Measurements from ENCODE around the gene GPI.
"Not testable (repeated sequence)": the region's sequence is repeated elsewhere in the genome, so short reads cannot be mapped to it uniquely, and the experiment has no call there.

Gene GPI

DNA sequence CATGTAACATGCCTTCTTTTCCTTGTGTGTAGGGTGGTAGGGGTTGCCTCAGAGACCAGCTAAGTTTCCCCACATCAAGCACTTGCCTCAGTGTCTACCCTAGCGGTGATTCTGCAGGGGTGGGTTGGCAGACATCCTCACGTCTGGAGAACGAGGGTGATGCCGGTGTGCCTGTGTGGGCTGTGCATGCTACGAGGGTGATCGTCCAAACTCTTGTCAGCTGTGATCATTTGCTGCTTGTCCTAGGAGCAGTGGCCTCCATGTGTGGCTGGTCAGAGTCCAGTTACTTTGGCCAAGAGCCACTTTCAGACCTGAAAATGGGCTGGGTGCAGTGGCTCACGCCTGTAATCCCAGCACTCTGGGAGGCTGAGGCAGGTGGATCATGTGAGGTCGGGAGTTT, 5.1 kb downstream of the GPI start:
- Histone ChIP-seq H3K27ac (ENCODE audit: low read depth, low read length) (no peak overlapping the region), H3K36me3 (ENCODE audit: insufficient read depth, low read length) (peaks cover 76% of the 10 kb centered on the region), H3K9me3 (ENCODE audit: insufficient read depth, low read depth, low read length) (no peaks in the 10 kb centered on the region), H3K27me3 (ENCODE audit: insufficient read depth, low read length) (no peaks in the 10 kb centered on the region), H3K9ac (ENCODE audit: low read depth, low read length) (no peak overlapping the region), H3K4me1 (ENCODE audit: insufficient read depth, low read length) (peaks cover 4% of the 10 kb centered on the region; the same call in 1 of the 2 replicates), H3K4me3 (ENCODE audit: low read length) (no peak overlapping the region)
- WGBS, result 96% methylated on average over 8 of the region's 8 CpGs

DNA sequence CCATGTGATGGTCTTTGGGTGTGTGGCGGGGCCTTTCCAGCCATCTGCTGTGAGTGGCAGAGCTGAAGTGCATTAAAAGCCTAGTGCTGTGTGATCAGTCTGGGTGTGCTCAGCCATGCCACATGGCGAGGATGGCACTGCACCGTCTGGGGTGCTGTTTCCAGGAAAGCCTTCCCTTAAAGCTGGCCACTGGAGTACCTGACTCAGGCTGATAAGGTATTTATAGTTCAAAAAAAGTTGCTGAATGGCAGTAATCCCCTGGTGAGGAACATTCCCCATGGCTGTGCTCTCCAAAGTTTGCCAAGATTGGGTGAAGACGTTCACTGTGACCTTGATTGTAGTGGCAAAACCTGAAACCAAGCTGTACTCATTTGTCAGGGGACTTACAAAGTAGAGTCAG, 6.0 kb downstream of the GPI start:
- 93% methylated on average over 4 of the region's 4 CpGs for whole genome bisulfite sequencing
- H3K9ac ChIP-seq (ENCODE audit: low read depth, low read length), result no peak overlapping the region
- H3K4me1 ChIP-seq (ENCODE audit: insufficient read depth, low read length), result peaks cover 4% of the 10 kb centered on the region; the same call in 1 of the 2 replicates
- peaks cover 84% of the 10 kb centered on the region for H3K36me3 ChIP-seq (ENCODE audit: insufficient read depth, low read length)
- H3K4me3 ChIP-seq (ENCODE audit: low read length), result no peak overlapping the region
- no peaks in the 10 kb centered on the region for H3K27me3 ChIP-seq (ENCODE audit: insufficient read depth, low read length)
- no peak overlapping the region for H3K27ac ChIP-seq (ENCODE audit: low read depth, low read length)
- no peaks in the 10 kb centered on the region for H3K9me3 ChIP-seq (ENCODE audit: insufficient read depth, low read depth, low read length)

DNA sequence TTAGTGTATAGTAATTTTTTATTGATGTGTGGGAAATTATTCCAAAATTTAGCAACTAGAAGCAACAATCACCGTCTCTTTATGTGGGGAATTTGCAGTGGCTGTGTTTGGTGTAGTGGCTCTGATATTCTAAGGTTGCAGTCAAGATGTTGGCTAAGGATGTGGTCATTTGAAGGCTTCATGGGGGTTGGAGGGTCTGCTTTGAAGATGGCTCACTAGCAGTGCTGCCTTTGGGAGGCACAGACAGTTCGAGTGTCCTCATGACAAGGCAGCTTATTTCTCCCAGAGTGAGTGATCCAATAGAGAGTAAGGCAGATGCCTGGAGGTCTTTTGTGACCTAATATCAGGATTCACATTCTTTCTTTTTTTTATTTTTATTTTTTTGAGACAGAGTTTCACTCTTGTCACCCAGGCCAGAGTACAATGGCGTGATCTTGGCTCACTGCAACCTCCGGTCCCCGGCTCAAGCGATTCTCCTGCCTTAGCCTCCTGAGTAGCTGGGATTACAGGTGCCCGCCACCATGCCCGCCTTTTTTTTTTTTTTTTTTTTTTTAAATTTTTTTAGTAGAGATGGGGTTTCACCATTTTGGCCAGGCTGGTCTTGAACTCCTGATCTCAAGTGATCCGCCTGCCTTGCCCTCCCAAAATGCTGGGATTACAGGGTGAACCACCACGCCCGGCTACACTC, 8.7 kb downstream of the GPI start:
- Histone ChIP-seq H3K36me3 (ENCODE audit: insufficient read depth, low read length) (peaks cover 85% of the 10 kb centered on the region), H3K27ac (ENCODE audit: low read depth, low read length) (no peak overlapping the region), H3K4me1 (ENCODE audit: insufficient read depth, low read length) (no peaks in the 10 kb centered on the region), H3K4me3 (ENCODE audit: low read length) (no peak overlapping the region), H3K9me3 (ENCODE audit: insufficient read depth, low read depth, low read length) (no peaks in the 10 kb centered on the region), H3K27me3 (ENCODE audit: insufficient read depth, low read length) (no peaks in the 10 kb centered on the region), H3K9ac (ENCODE audit: low read depth, low read length) (no peak overlapping the region)
- WGBS, result 95% methylated on average over 9 of the region's 11 CpGs

DNA sequence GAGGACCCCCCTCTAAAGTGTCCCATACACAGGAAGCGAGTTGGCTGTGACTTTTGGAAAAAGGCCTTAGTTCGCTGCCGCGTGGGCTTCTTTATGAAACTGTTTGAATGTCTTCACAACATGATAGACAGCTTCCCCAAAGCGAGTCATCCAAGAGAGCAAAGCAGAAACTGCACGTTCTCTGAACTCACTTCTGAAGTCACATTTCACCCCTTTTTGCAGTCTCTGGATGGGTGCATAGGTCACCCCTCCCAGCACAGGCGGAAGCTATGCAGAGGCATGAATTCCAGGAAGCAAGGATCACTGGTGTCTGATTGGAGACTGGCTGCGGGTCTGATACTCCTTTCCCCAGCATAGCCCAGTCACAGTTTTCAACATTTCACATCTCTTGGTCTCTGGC, 10.6 kb downstream of the GPI start:
- H3K27me3 ChIP-seq (ENCODE audit: insufficient read depth, low read length), result no peaks in the 10 kb centered on the region
- H3K27ac ChIP-seq (ENCODE audit: low read depth, low read length), result no peak overlapping the region
- H3K36me3 ChIP-seq (ENCODE audit: insufficient read depth, low read length), result peaks cover 84% of the 10 kb centered on the region
- no peak overlapping the region for H3K4me3 ChIP-seq (ENCODE audit: low read length)
- 95% methylated on average over 8 of the region's 8 CpGs for WGBS
- no peaks in the 10 kb centered on the region for H3K4me1 ChIP-seq (ENCODE audit: insufficient read depth, low read length)
- no peak overlapping the region for H3K9ac ChIP-seq (ENCODE audit: low read depth, low read length)
- no peaks in the 10 kb centered on the region for H3K9me3 ChIP-seq (ENCODE audit: insufficient read depth, low read depth, low read length)

DNA sequence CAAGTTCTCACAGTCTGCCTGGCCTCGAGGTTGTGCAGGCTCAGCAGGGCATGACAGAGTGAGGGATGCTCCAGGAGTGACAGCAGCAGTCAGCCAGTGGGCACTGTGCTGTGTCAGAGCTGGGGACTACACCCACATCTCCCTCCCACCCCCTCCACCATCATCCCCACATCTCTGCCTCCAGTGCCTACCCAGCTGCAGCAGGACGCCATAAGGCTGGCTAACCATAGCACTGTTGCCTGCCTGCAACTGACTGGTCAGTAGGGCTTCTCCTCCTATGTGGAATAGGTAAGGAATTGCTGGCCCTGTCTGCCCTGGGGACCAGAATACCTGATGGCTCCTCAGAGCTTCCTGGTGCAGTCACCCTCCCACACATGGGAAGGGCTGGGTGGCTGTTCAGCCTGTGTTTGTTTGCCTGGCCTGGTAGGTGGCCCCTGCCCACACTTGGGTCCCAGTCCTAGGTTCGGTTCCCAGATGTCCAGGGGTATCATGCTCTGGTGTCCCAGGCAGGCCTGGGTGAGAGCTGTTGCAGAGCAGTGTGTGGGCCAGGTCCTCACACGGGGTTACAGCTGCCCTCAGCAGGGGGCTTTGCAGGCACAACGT, 15.7 kb downstream of the GPI start:
- no peaks in the 10 kb centered on the region for H3K27me3 ChIP-seq (ENCODE audit: insufficient read depth, low read length)
- no peaks in the 10 kb centered on the region for H3K9me3 ChIP-seq (ENCODE audit: insufficient read depth, low read depth, low read length)
- H3K9ac ChIP-seq (ENCODE audit: low read depth, low read length), result no peak overlapping the region
- no peaks in the 10 kb centered on the region for H3K4me1 ChIP-seq (ENCODE audit: insufficient read depth, low read length)
- H3K27ac ChIP-seq (ENCODE audit: low read depth, low read length), result no peak overlapping the region
- H3K4me3 ChIP-seq (ENCODE audit: low read length), result no peak overlapping the region
- 91% methylated on average over 5 of the region's 5 CpGs for WGBS
- peaks cover 95% of the 10 kb centered on the region for H3K36me3 ChIP-seq (ENCODE audit: insufficient read depth, low read length)

DNA sequence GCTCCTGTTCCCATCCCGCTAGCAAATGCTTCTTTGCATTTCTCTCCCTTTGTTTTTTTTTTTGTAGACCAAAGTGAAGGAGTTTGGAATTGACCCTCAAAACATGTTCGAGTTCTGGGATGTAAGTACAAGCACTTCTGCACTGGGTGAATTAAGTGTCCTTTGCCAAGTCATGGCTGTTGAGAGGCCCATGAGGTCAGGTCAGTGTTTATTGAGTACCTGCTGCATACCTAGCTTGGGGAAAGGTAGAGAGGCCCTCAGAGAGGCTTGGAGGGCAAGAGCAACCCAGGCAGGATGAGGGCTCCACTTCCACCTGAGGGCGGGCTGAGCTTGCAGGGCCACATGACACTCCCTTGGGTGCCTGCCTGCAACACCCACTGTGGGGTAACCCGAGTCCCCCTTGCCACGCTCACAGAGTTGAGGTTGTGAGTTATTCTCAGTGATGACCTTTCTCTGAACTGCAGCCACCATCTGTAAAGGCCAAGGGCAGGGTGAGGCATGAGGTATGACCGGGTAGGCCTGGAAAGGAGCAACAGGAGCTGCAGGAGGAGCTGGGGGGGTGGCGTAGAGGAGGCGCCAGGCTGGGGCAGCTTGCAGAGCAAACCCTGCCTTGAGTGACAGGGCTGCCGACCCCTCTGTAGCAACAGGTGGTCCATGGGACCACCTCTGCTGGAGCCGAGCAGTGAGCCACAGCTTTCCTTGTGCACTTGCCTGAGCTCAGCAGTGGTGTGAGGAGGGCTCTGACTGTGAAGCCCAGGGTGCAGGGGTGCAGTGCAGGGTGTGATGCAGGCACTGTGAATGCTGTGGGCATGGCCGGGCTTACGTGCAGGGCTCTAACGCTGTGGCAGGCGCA, 16.6 kb downstream of the GPI start:
- Histone ChIP-seq H3K9me3 (ENCODE audit: insufficient read depth, low read depth, low read length) (no peaks in the 10 kb centered on the region), H3K4me1 (ENCODE audit: insufficient read depth, low read length) (no peaks in the 10 kb centered on the region), H3K27me3 (ENCODE audit: insufficient read depth, low read length) (no peaks in the 10 kb centered on the region), H3K4me3 (ENCODE audit: low read length) (no peak overlapping the region), H3K27ac (ENCODE audit: low read depth, low read length) (no peak overlapping the region), H3K9ac (ENCODE audit: low read depth, low read length) (no peak overlapping the region), H3K36me3 (ENCODE audit: insufficient read depth, low read length) (peaks cover 95% of the 10 kb centered on the region)
- 93% methylated on average over 14 of the region's 14 CpGs for WGBS

DNA sequence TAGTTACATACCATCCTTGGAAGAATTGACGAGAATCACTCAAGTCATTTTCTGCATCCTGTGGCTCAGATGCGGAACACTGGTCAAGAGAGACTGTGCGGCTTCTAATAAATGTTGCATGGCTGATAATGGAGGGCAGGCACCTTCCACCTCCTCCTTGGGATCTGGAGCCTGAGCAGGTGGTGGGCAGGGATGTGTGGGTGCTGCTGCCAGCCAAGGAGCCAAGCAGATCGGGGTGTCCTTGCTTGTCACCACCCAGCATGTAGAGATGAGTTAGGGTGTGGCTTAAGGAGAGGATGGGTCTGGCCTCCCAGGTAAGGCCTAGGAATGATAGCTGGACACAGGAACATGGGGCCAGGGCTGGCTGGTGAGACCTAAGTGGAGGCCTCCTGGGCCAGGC, 17.5 kb downstream of the GPI start:
- no peaks in the 10 kb centered on the region for H3K9me3 ChIP-seq (ENCODE audit: insufficient read depth, low read depth, low read length)
- H3K4me1 ChIP-seq (ENCODE audit: insufficient read depth, low read length), result no peaks in the 10 kb centered on the region
- H3K27ac ChIP-seq (ENCODE audit: low read depth, low read length), result no peak overlapping the region
- WGBS, result 98% methylated on average over 4 of the region's 4 CpGs
- H3K4me3 ChIP-seq (ENCODE audit: low read length), result no peak overlapping the region
- no peak overlapping the region for H3K9ac ChIP-seq (ENCODE audit: low read depth, low read length)
- H3K36me3 ChIP-seq (ENCODE audit: insufficient read depth, low read length), result peaks cover 97% of the 10 kb centered on the region
- H3K27me3 ChIP-seq (ENCODE audit: insufficient read depth, low read length), result no peaks in the 10 kb centered on the region

DNA sequence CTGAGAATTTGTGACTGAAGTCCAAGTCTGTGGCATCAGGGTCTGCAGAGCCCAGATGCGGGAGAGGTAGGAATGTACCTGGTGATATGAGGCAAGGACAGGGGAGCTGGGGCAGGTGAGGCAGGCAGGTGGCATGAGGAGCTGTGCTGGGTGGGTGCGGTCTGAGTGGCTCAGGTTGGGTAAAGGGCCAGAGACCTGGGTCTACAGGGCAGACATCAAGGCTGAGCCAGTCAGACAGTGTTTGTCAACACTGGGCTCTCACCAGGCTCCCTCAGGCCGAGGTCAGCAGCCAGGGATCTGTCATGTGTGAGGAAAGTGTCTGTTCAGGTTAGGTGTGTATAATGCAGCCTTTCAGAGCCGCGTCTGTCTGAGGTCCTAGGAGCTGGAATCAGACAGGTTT, 18.6 kb downstream of the GPI start:
- Histone ChIP-seq H3K9me3 (ENCODE audit: insufficient read depth, low read depth, low read length) (no peaks in the 10 kb centered on the region), H3K27ac (ENCODE audit: low read depth, low read length) (no peak overlapping the region), H3K4me1 (ENCODE audit: insufficient read depth, low read length) (no peaks in the 10 kb centered on the region), H3K9ac (ENCODE audit: low read depth, low read length) (no peak overlapping the region), H3K36me3 (ENCODE audit: insufficient read depth, low read length) (peaks cover 97% of the 10 kb centered on the region), H3K27me3 (ENCODE audit: insufficient read depth, low read length) (no peaks in the 10 kb centered on the region), H3K4me3 (ENCODE audit: low read length) (no peak overlapping the region)
- 97% methylated on average over 5 of the region's 5 CpGs for WGBS

DNA sequence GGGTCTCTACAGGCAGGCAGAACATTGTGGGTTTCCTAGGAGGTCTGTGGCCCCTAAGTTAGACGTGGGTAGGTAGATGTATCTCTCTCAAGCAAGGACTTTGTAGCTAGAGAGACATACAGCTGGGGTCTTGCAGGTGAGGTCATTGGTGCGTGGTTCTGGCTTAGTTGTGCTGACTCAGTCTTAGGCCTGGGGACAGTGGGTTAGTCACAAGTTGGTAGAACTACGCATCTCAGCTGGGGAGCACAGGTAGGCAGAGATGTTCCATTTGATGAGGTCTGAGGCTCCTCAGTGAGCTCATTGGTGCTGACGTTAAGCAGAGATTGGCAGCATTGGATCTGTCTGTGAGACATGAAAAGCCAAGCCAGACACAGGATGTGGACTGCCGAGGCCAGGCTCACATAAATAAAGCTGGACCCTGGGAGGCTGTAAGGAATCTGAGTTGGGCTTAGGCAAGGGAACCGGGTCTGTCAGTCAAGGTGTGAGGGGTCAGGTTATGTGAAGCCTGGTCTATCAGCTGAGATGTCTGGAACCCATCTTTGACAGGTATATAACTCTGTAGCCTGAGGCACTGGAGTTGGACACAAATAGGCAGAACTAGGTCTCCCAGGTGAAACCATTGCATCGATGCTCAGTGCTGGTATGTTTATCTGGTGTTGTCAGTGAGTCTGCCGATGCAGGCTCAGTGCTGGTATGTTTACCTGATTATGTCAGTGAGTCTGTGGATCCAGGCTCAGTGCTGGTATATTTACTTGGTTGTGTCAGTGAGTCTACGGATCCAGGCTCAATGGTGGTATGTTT, 21.8 kb downstream of the GPI start:
- Histone ChIP-seq H3K9me3 (ENCODE audit: insufficient read depth, low read depth, low read length) (no peaks in the 10 kb centered on the region), H3K4me3 (ENCODE audit: low read length) (no peak overlapping the region), H3K27ac (ENCODE audit: low read depth, low read length) (no peak overlapping the region), H3K9ac (ENCODE audit: low read depth, low read length) (no peak overlapping the region), H3K36me3 (ENCODE audit: insufficient read depth, low read length) (peaks cover 98% of the 10 kb centered on the region), H3K4me1 (ENCODE audit: insufficient read depth, low read length) (no peaks in the 10 kb centered on the region), H3K27me3 (ENCODE audit: insufficient read depth, low read length) (no peaks in the 10 kb centered on the region)
- WGBS, result 93% methylated on average over 9 of the region's 9 CpGs

DNA sequence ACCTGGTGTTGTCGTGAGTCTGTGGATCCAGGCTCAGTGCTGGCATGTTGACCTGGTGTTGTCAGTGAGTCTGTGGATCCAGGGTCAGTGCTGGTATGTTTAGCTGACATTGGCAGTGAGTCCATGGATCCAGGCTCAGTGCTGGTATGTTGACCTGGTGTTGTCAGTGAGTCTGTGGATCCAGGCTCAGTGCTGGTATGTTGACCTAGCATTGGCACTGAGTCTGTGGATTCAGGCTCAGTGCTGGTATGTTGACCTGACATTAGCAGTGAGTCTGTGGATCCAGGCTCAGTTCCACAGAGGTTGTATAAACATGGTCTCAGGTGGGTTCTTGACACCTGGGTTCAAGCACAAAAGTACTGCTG, 22.4 kb downstream of the GPI start:
- Histone ChIP-seq H3K9ac (ENCODE audit: low read depth, low read length) (no peak overlapping the region), H3K27ac (ENCODE audit: low read depth, low read length) (no peak overlapping the region), H3K4me1 (ENCODE audit: insufficient read depth, low read length) (no peaks in the 10 kb centered on the region), H3K27me3 (ENCODE audit: insufficient read depth, low read length) (no peaks in the 10 kb centered on the region), H3K4me3 (ENCODE audit: low read length) (no peak overlapping the region), H3K36me3 (ENCODE audit: insufficient read depth, low read length) (peaks cover 98% of the 10 kb centered on the region), H3K9me3 (ENCODE audit: insufficient read depth, low read depth, low read length) (no peaks in the 10 kb centered on the region)
- 88% methylated on average over 1 of the region's 1 CpG for WGBS

DNA sequence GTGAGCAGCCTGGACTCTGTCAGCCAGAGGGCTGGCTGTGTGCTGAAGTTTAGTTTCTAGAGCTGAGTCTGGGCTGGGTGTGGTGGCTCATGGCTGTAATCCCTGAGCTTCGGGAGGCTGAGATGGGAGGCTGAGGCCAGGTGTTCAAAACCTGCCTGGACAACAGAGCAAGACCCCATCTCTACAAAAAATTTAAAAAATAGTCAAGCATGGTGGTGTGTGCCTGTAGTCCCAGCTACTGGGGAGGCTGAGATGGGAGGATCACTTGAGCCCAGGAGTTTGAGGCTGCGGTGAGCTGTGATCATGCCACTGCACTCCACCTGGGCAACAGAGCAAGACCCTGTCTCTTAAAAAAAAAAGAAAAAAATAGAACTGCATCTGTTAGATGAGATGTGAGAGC, 23.7 kb downstream of the GPI start:
- H3K9ac ChIP-seq (ENCODE audit: low read depth, low read length), result not testable (repeated sequence)

More for the DNA sequence above, 23.7 kb downstream of the GPI start:
- not testable (repeated sequence) for H3K9me3 ChIP-seq (ENCODE audit: insufficient read depth, low read depth, low read length); H3K27me3 ChIP-seq (ENCODE audit: insufficient read depth, low read length); H3K27ac ChIP-seq (ENCODE audit: low read depth, low read length); H3K4me1 ChIP-seq (ENCODE audit: insufficient read depth, low read length); H3K4me3 ChIP-seq (ENCODE audit: low read length)
- H3K36me3 ChIP-seq (ENCODE audit: insufficient read depth, low read length), result peaks cover 97% of the 10 kb centered on the region
- WGBS, result 97% methylated on average over 2 of the region's 2 CpGs

Data from HUES64 (cell line).